ENCODE measurements around the gene FCHSD1.

The FCHSD1 gene

DNA sequence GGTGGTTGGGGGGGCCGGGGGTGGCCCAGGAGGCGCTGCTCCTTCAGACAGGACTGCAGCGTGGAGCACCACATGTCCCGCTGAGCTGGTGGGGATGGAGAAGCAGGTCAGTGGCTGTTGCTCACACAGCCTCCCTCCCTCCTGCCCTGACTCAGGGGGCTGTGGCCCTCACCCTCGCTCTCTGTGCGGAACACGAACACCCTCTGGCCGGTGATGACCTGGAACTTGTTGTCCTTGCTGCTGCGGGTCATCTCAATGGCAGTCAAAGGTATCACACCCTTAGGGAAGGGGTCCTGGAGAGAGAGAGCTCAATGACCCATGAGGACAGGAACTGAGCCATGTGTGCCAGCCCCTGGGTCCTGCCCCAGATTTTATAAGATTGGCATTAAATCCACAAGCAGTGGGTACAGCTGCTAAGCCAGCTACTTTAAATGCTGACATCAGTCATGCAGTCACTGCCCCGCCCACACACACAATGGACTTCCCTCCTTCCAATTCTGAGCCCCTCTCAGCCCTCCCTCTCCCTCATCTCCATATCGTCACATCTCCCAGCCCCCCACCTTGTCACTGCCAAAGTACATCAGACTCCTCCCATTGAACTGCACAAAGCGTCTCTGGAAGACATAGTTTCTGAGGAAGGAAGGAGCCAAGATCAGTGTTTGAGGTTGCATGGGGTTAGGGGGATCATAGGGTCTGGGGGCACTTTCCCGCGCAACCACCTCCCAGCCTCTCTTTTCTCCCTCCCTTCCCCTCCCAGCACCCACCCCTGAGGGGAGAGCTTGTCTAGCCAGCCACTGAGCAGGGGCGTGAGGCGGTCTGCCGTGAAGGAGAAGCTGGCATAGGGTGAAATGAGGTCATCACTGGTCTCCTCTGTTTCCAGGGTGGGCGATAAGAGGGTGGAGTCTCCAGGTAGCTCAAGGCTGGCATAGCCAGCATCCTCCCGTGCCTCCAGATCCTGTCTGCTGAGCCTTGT is 21.9 kb upstream of the FCHSD1 start:
- DNase-seq: no peak

DNA sequence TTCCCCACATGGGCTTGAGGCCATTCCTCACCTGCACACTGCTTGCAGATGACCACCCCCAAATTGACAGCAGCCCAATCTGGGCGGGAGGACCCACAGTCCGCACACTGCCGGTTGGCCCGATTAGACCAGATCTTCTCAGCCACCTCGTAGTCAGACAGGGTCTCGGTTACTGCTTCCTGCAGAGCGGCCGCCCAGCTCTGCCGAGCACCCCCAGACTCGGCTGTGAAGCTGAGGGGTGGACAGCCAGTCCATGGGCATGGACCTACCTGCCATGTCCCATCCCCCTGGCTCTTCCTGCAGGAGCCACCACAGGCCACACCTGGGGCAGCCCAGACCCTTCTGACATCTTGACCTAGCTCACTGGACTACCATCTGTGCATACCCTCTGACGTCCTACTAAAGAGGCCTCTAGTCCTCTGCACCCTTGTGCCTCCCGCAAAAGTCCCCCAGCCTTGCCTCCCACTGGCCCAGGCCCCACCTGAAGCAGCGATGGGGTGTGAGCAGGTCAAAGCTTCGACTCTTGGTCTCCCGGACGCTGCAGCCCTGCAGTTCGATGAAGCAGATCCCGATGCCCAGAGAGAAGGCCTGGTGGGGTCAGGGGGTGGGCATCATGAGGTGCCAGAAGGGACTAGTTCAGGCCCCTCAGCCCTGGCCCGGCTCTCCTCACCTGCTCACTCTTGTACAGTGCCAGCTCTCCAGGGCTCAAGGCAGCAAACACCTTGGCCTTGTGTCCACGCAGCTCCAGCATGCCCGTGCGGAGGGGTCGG is 21.0 kb upstream of the FCHSD1 start:
- DNase-seq: no peak

DNA sequence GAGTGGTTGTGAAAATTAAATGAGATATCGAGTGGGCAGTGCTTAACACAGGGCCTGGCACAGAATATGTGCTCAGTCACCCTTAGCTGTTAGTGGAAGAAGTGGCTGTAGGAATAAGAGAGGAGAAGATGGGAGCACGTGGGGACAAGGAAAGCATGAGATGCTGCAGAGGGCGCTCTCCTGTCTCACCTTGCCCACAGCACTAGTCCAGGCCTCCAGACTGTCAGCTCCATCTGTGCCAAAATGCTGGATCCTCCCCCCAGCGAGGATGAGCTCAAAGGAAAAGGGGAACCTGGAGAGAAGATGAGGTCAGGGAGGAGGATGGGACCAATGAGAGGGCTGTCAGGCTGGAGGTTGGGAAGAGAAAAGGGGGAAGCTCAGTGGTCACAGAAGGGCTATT is 18.3 kb upstream of the FCHSD1 start:
- DNase-seq: no peak

DNA sequence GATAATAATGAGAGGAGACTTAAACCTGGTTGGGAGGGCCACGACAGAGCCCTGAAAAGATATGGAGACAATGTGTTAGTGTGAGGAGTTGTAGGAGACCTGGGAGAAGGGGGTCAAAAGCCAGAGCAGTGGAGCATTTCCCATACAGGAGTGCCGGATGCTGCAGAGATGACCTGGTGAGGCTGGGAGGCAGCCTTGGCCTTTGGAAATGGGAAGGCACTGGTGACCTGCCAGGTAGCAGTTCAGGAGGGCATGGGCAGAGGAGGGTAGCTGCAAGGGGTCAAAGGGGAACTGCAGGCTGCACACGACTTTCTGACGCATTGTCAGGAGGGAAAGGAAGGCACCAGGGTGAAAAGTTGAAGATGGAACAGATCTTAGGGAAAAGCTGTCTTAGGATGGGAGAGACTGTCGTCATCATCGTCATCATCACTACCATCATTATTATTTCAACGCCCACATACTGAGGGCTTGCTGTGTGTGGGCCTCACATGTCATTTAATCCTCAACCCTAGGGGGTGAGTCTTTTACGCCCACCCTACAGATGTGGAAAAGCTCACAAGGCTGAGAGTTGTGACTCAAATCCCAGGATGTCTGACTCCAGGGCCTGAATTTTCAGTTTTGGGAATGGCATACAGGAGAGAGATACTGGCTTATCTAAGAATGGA is 17.5 kb upstream of the FCHSD1 start:
- DNase-seq: no peak

DNA sequence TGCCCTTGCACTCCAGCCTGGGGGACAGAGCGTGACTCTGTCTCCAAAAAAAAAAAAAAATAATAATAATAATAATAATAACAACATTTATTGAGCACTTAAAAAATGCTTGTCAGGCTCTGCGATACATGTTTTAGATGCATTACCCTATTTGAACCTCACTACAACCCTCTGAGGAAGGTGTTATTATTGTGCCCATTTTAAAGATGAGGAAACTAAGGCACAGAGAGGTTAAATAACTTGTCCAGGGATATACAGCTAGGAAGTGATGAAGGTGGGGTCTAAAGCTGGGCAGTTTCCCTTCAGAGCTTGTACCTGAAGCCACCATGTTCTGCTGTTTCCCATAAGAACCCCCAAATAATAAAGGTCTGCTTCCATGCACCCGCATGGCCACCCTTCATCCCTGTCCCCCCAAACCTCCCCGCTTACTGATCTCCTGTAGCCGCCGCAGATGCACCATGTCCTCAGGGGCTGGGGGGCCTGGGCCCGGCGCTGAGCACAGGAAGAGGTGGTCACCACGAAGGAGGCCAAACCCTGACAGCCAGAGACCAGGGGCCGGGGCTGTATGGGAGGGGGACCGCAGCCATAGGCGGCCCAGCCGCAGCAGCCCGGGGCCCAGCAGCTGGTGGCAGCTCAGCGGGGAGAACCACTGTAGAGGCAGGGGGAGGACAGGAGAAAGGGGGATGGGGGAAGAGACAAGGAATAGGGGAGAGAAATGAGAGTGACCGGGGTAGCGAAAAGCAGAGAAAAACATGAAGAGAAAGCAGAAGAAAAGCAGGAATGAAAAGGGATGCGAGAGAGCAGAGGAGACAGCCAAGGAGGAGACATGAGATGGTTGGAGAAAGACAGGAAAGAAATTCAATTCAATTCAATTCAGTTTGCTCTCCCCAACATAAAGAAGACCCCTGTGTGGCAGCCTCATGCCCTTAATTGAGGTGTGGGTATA is 15.1 kb upstream of the FCHSD1 start:
- DNase-seq: no peak

DNA sequence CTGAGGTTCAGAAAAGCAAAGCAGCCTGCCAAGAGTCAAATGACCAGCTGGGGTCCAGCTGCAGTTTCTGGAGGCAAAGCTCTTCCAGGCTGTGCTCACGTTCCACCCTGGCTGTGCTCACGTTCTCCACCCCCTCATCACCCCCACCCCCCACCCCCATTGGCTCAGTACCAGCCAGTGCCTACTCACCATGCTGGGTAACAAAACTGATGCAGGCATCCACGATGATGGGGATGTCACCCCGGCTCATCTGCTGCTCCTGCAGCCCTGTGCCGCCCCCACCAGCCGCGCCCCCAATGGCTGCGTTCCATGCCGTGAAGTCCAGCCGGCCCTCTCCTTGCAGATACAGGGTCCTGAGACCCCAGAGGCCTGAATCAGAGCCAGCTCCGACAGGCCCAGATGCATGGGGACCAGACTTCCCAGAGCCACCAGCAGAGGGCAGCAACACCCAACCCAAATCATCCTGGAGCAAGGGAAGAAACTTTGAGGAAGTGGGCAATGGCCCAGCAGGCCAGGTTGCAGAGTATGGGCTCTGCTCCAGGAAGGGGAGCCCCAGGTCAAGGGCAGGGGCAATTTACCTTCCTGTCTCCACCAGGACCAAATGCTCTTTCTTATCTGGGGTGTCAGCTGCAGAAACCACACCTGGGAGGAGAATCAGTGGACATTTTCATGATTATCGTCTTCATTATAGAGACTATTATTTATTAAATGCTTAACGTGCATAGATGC is 13.7 kb upstream of the FCHSD1 start:
- peak; percentile 71 to 75 for DNase-seq

DNA sequence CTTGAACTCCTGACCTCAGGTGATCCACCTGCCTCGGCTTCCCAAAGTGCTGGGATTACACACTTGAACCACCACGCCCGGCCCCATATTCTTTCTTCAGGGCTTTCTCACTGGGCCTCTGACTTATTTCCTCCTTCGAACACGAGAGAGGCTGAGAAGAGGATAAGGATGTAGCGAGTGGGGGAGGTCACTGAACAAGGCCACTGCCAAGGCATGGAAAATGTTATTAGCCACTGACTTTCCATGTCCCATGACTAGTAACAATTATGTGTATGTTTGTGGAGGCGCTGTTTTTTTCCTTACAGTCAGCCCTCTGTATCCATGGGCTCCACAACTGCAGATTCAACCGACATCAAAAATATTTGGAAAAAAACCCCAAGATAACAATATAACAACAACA is 12.3 kb upstream of the FCHSD1 start:
- no peak for DNase-seq

DNA sequence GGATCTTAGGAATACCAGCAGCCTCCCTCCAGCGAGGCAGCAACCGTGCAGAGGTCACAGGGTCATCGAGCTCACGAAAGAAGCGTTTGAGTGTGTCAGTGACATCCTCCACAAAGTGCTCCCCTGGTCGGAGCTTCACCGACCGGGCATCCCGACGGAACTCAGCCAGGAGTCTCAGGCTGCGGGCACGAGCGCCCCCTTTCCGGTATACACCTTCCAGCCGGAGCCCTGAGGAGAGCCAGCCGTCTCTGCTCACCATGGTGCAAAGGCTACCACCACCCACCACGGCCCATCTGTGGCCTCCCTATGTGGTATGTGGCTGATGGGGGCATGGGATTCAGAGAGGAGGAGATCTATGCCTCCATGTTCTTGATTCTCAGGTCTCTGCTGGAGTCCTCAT is 10.8 kb upstream of the FCHSD1 start:
- DNase-seq: no peak

DNA sequence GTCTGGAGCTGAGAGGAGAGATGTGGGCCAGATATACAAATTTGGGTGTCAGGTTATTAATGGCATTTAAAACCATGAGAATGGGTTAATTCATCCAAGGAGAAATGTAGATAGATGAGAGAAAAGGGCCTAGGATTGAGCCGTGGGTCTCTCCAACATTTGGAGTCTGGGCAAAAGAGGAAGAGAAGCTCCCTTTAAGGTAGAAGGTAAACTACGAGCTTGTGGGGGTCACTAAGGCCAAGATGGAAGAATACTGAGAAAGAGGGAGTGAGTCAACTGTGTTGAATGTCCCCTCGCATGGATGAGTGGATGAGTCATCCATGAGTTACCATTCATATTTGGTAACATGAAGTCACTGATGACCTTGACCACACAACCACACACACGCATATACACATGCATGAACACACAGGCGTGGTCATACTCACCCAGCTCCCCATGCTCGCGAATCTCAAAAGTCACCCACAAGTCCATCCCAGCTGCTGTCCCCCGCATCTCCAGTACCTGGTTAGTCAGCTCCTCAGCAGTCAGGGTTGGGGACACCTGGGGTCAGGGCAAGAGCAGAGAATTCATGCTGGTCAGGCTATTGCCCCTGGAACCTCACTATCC is 6.8 kb upstream of the FCHSD1 start:
- DNase-seq: no peak

DNA sequence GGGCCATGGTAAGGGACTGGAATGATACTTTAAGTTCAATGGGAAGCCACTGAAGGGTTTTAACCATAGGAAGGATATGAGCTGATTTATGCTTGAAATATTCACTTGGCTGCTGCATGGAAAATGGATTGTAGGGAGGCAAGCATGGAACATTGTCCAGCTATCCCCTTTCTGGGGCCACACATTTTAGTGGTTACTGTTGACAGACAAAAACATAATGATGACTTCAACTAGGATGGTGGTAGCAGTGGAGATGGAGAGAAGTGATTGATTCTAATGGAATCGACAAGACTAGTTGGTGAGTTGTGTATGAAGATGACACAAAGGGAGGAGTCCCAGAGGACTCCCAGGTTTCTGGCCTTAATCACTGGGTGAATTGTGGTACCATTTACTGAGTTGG is 6.2 kb upstream of the FCHSD1 start:
- DNase-seq: no peak

DNA sequence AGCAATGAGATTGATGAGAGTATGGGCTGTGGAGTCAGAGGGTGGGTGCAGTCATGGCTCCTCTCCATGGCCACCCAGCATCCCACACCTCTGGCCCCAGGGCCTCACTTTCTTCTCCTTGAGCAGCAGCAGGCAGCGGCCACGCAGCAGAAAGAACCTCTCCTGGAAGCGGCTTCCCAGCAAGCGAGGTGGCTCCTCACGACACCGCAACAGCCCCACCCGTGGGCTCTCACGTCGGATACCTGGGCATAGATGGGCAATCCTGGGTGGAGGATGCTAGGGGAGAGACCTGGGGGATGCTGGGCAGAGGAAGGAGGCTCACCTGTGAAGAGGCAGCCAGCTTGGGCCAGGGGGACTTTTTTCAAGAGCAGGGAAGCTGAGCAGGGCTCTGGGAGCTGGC is 5.2 kb upstream of the FCHSD1 start:
- DNase-seq: no peak

DNA sequence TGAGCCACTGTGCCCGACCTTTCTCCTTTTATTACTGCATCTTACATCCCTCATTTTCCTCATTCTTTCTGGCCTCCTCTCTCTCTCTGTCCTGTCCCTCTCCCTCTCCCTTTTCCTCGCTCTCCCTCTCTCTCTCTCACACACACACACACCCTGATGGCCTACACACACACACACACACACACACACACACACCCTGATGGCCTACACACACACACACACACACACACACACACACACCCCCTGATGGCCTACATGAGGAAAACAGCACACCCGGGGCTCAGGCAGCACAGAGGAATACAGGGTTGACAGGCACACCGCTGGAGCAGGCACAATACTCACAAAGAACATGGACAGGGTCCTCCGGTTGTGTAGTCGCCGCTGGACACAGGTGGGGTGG is 3.8 kb upstream of the FCHSD1 start:
- DNase-seq: no peak

DNA sequence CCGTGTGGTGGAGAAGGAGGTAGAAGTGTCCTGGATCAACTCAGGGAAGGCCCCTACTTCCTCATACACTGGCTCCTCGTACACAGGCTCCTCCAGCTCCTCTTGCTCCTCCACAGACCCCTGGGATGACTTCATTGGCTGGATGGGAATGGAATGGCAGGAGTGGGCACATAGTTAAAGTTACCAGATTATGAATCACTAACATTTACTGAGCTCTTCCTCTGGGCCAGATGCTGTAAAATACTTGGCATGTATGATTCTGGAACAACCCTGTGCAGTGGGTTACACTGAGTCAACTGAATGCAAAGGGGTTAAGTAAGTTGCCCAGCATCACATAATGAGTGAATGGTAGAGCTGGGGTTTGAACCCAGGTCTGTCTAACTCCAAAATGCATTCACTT is 3.1 kb upstream of the FCHSD1 start:
- DNase-seq: no peak

DNA sequence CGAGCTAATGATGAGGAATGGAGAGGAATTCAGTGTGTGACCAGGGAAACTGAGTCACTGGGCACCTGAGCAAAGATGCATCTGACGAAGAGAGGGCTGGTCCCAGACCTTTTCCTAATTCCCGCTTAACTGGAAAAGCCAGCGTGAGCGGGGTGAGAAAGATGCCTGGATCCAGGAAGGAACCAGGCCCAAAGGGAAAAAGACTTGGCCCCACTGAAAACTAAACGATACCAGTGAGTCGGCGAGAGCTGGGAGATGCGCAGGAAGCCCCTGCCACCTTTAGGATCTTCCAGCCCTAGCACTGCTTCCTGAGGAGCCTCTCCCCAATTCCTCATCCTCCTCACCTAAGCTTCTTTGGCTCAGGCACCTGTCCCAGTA is 499 bp upstream of the FCHSD1 start:
- DNase-seq: no peak

DNA sequence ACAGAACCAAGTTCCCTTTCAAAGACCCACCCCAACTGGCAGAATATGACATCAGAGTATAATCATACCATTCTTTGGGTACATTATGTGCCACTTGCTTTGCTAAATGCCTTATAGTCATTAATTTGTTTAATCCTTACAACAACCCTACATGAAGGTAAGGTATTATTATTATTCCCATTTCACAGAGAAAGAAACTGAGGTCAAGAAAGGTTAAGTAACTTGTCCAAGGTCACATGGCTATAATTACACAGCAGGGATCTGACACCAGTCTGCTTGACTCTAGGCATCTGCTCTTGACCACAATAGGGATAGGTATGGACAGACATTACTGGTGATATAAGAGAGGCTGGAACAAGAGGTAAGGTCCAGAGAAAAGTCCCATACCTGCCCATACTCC is 1.2 kb downstream of the FCHSD1 start:
- no peak for DNase-seq

DNA sequence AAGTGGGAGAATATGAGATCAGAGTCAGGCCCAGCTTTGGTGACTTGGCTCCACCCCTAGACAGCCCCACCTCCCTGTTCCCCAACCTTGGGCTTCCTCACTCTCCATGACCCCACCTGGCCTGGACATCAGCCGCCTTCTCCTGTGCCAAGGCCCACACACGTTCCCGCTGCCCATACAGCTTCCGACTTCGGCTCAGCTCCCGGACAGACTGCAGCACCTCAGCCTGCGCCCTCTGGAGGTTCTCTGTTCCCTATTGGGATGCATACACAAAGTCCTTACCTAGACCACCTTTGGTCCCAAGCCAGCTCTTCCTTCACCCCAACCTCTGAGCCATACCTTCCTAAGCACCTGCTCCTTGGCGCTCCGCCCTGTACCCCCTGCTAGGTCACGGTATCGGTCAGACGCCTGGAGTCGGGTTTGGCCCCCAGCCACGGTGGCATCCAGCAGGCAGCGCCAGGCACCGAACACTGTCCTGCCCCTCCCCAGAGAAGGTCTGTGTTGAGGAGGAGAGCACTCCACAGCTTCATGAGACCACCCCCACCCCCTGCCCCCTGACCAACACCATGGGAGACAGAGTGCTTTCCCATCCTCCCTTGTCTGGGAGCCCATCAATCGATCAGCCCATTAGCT is 2.0 kb downstream of the FCHSD1 start:
- DNase-seq: no peak

DNA sequence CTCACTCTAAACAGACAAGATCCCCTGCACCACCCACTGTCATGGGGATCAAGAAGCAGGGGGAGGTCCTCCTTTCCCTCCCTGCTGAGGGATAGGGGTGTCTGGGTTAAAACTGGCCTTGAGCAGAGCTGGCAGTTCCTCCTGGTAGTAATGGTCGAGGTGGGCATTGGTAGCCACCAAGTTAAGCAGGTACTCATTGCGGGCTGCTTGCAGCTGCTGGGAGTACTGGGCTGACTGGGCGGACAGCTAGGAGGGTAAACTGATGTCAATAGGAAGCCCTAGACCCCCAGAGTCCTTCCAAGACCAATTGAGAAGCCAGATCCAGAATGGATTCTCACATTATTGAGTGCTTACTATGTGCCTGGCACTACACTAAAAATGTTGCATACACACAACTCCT is 3.4 kb downstream of the FCHSD1 start:
- no peak for DNase-seq

DNA sequence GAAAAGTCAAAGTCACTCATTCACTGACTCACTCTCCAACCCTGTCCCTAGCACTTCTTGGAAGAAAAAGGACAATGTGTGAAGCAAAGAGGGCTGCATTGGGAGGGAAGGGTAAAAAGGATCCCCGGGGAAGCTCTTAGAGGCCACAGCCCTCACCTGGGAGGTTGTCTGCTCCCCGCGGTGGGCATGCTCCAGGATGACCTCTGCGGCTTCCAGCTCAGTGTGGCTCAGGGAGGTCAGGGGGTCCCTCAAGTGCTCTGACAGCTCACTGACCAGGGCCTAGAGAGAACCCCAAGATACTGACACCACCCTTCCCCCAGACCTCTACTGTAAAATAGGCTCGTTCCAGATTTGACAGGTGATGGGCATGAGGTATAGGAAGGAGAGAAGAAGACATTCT is 4.0 kb downstream of the FCHSD1 start:
- no peak for DNase-seq

DNA sequence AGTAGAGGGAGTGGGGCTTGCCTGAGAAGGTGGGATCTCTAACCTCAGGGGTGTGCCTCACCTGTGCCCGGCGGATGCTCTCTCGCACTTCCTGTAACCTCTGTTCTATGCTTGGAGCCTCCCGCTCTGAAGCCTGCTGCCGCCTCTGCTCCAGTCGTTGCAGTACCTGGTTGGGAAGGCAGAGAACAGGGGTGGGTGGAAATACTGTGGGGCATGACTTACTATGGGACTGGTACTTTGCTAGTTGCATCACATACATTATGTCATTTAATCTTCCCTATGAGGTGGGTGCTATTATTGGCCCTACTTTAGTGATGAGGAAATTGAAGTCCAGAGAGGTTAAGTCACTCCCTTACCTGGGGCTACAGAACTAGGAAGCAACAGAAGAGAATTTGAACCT is 5.2 kb downstream of the FCHSD1 start:
- no peak for DNase-seq

DNA sequence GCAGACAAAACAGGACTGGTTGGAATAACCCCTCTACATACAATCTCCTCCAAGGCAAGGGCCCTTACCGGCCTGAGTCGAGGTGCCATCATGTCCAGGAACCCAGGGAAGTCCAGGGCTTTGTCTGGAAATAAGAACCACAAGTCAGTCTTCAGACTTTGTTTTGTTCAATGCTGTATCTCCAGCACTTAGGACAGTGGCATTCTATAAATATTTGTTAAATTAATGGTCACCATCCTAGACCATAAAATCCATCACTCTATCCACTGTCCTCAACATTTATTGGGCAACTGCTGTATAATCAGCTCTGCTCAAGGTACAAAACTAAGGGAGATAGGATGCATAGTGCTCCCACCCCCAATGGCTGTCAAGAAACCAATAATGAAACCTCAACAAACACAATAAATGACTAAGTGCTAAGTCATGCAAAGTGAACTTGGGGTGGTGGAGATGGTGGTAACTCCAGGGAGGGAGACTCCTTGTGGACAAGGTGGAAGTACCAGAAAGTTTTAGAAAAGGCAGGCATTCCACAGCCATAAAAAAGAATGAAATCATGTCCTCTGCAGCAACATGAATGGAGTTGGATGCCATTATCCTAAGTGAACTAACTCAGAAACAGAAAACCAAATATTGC is 9.5 kb downstream of the FCHSD1 start:
- DNase-seq: no peak
